Lung (tissue), 12 donors: Measurements from ENCODE around the gene ODAD2. TPM values are rescaled to one million over a fixed set of nuclear protein-coding genes. Genes with fewer than 3 reads are reported as not detected.

Experiments used
- ATAC-seq: fragments of 200-7000 bp; cut with Tn5 transposase; one replicate; pipeline ENCODE4 v1.9.1; 2020; ENCODE audit warnings: moderate number of reproducible peaks; ENCODE audit not compliant: insufficient read depth, low FRiP score
- DNase-seq, 3 donors: peaks; one replicate each; pipeline ENCODE4 v3.0.0-alpha.2; 2013 to 2017
- H3K27ac ChIP-seq, 2 donors: one replicate each; pipeline ENCODE4 v1.5.1; 2013; ENCODE audit warnings: mild to moderate bottlenecking in 2 of 2, moderate library complexity in 2 of 2, control low read depth in 1 of 2, inconsistent platforms in 1 of 2, low read depth in 1 of 2, low read length in 1 of 2
- H3K27me3 ChIP-seq, 3 donors: one replicate each; pipeline ENCODE4 v1.5.1; 2013; ENCODE audit warnings: low read length in 2 of 3; ENCODE audit not compliant: control insufficient read depth in 3 of 3, insufficient read depth in 3 of 3
- H3K36me3 ChIP-seq, 4 donors: one replicate each; pipeline ENCODE4 v1.5.1; 2013; ENCODE audit warnings: low read length in 4 of 4, mild to moderate bottlenecking in 1 of 4, moderate library complexity in 1 of 4; ENCODE audit not compliant: control insufficient read depth in 4 of 4, insufficient read depth in 4 of 4
- H3K4me1 ChIP-seq, 5 donors: one replicate each; pipeline ENCODE4 v1.5.1; 2013; ENCODE audit warnings: low read length in 5 of 5, mild to moderate bottlenecking in 2 of 5, moderate library complexity in 1 of 5; ENCODE audit not compliant: control insufficient read depth in 5 of 5, insufficient read depth in 5 of 5
- H3K4me3 ChIP-seq: one replicate; pipeline ENCODE4 v1.5.1; 2013; ENCODE audit warnings: mild to moderate bottlenecking, control low read depth, moderate library complexity
- H3K9ac ChIP-seq, 2 donors: one replicate each; pipeline ENCODE4 v1.5.1; 2013; ENCODE audit warnings: low read length in 2 of 2, control low read depth in 1 of 2; ENCODE audit not compliant: insufficient read depth in 1 of 2
- H3K9me3 ChIP-seq, 4 donors: one replicate each; pipeline ENCODE4 v1.5.1; 2013; ENCODE audit warnings: low read length in 3 of 4, mild to moderate bottlenecking in 1 of 4, moderate library complexity in 1 of 4; ENCODE audit not compliant: control insufficient read depth in 4 of 4, insufficient read depth in 3 of 4
- WGBS, 2 donors: extraction: QIAGEN DNeasy Blood & Tissue Kit; methylation state at CpG; one replicate each; pipeline ENCODE4 v1.1.7; 2013; 5-methylcytosine and 5-hydroxymethylcytosine counted together
- polyA plus RNA-seq, 2 donors: library from polyadenylated mRNA; stranded (reverse); fragments of 200-250 nt; gene quantifications; one replicate each; pipeline ENCODE4 v1.2.1, GENCODE V29; 2013
- total RNA-seq, 2 donors: library from RNA; depleted of rRNA in 1 of 2; stranded (reverse); fragments of >200 nt in 1 of 2; gene quantifications; one replicate each; pipeline ENCODE4 v1.2.1, GENCODE V29; 2014 to 2021
- TF ChIP-seq, protein P1 (sequence below): IDR thresholded peaks from 2 replicates; pipeline ENCODE4 v1.5.1; 2012; ENCODE audit warnings: mild to moderate bottlenecking; ENCODE audit errors: control extremely low read depth, extremely low read depth
- donor health status: control.
- donor health status: control.
- donor health status: Bipolar disorder and iron deficiency.
- donor health status: healthy.
- donor health status: DM: yes; HTN: yes; CAD: no.

The ODAD2 gene
- total and polyA plus RNA-seq, 4 donors: 1.8 to 16.6 (median 7.6) TPM

DNA sequence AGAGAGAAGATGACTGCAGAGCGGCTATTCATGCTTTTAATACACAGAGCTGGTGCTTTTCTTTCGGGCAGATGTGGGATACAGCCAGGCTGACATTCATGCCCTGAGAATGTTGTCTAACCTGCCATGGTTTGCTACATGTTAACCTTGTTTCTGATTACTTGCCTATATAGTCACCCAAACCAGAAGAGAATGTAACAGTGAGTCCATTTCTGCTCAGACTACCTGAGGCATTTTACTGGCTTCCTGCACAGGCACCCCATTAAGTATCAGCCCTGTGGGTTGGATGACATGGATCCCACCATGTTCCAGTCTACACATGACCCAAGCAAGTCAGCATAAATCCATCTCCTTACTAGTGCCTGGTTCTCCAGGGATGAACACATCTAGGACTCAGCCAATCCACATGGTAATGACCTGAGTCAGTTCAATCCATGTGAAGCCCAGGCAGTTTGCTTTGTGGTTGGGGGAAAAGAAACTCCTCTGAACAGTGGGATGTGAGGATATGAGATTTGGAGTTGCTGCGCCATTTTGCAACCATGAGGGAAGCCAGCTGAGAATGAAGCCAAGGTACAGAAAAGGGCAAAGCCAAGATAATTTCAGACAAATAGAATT lies 197.6 kb downstream of the ODAD2 start:
- Histone ChIP-seq H3K36me3 (no peaks in the 10 kb centered on the region), H3K27ac (no peak overlapping the region), H3K4me3 (no peak overlapping the region), H3K9me3 (peaks cover 0 to 2% (median 0%) of the 10 kb centered on the region in 4 donors), H3K27me3 (no peaks in the 10 kb centered on the region), H3K9ac (no peak overlapping the region), H3K4me1 (no peaks in the 10 kb centered on the region)
- ATAC-seq: no peak
- WGBS, 2 donors: 84 to 94% methylated on average over 3 of the region's 3 CpGs
- no peak for DNase-seq
- TF ChIP-seq, protein P1, sequence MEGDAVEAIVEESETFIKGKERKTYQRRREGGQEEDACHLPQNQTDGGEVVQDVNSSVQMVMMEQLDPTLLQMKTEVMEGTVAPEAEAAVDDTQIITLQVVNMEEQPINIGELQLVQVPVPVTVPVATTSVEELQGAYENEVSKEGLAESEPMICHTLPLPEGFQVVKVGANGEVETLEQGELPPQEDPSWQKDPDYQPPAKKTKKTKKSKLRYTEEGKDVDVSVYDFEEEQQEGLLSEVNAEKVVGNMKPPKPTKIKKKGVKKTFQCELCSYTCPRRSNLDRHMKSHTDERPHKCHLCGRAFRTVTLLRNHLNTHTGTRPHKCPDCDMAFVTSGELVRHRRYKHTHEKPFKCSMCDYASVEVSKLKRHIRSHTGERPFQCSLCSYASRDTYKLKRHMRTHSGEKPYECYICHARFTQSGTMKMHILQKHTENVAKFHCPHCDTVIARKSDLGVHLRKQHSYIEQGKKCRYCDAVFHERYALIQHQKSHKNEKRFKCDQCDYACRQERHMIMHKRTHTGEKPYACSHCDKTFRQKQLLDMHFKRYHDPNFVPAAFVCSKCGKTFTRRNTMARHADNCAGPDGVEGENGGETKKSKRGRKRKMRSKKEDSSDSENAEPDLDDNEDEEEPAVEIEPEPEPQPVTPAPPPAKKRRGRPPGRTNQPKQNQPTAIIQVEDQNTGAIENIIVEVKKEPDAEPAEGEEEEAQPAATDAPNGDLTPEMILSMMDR: no peak

DNA sequence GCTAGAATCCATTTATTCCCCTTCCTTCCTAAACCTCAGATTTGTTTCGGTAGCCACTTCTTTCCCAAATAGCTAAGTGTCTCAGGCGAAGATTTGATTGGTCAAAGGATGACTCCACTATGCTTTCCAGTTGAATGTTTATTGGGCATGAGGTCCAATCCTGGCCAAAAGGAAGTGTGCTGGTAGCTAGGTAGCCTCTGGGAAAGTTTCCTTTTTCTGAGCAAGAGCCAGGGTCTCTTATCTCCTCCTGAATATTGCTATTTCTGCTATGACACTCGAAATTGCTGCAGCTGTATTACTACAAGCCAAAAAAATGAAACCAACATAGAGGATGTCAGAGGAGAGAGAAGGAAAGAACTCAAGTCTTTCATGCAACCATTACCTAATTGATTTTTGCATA lies 199.8 kb downstream of the ODAD2 start:
- Histone ChIP-seq H3K4me1 (no peaks in the 10 kb centered on the region), H3K27me3 (no peaks in the 10 kb centered on the region), H3K36me3 (no peaks in the 10 kb centered on the region), H3K27ac (no peak overlapping the region), H3K9ac (no peak overlapping the region), H3K9me3 (no peaks in the 10 kb centered on the region), H3K4me3 (no peak overlapping the region)
- WGBS, 2 donors: 65 to 76% methylated on average over 3 of the region's 3 CpGs
- TF ChIP-seq, protein P1: no peak
- DNase-seq (no peak), ATAC-seq (no peak)

DNA sequence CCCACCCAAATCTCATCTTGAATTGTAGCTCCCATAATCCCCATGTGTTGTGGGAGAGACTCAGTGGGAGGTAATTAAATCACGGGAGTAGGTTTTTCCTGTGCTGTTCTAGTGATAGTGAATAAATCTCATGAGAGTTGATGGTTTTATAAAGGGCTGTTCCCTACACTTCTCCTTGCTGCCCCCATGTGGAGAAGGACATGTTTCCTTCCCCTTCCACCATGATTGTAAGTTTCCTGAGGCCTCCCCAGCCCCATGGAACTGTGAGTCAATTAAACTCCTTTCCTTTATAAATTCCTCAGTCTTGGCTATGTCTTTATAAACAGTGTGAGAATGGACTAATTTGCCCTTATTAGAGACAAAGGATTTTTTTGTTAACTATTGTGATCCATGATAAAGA lies 204.7 kb downstream of the ODAD2 start:
- TF ChIP-seq, protein P1: no peak
- ATAC-seq: no peak
- 58 to 89% methylated on average over 1 of the region's 1 CpG for WGBS, 2 donors

GRCh38 chr10:27792216-27792615 lies 206.7 kb downstream of the ODAD2 start:
- Histone ChIP-seq H3K27me3 (peaks cover 0 to 2% (median 0%) of the 10 kb centered on the region in 3 donors), H3K9me3 (no peaks in the 10 kb centered on the region), H3K4me1 (no peaks in the 10 kb centered on the region), H3K9ac (no peak overlapping the region), H3K4me3 (no peak overlapping the region), H3K36me3 (no peaks in the 10 kb centered on the region), H3K27ac (no peak overlapping the region)
- no peak for ATAC-seq
- DNase-seq: no peak
- WGBS, 2 donors: 83 to 89% methylated on average over 2 of the region's 2 CpGs
- TF ChIP-seq, protein P1: no peak

More for the DNA sequence above, 204.7 kb downstream of the ODAD2 start:
- H3K9ac ChIP-seq: no peak overlapping the region
- H3K9me3 ChIP-seq: no peaks in the 10 kb centered on the region
- no peak for DNase-seq
- H3K4me3 ChIP-seq: no peak overlapping the region
- no peaks in the 10 kb centered on the region for H3K36me3 ChIP-seq
- H3K27me3 ChIP-seq: peaks cover 0 to 2% (median 0%) of the 10 kb centered on the region in 3 donors
- no peak overlapping the region for H3K27ac ChIP-seq
- H3K4me1 ChIP-seq: no peaks in the 10 kb centered on the region
